Iris pigment epithelial cell (primary cell): ENCODE results near the gene CRB1.

Source experiments
- DNase-seq: peaks from one replicate; pipeline ENCODE4 v3.0.0-alpha.2; 2011; ENCODE audit warnings: low read depth

CRB1 gene

GRCh38 chr1:197303463-197303862 lies 35.4 kb downstream of the CRB1 start:
- DNase-seq = no peak

- no peak for DNase-seq
These were observed 36.7 kb downstream of the CRB1 start for GRCh38 chr1:197304638-197305200.

GRCh38 chr1:197305925-197306324 lies 37.9 kb downstream of the CRB1 start:
- no peak for DNase-seq

- no peak for DNase-seq
These were observed 38.5 kb downstream of the CRB1 start for GRCh38 chr1:197306381-197307062.

GRCh38 chr1:197307136-197307535 lies 39.1 kb downstream of the CRB1 start:
- no peak for DNase-seq

- DNase-seq = no peak
These were observed 39.5 kb downstream of the CRB1 start for GRCh38 chr1:197307551-197307950.

- DNase-seq = no peak
These were observed 43.0 kb downstream of the CRB1 start for GRCh38 chr1:197311081-197311480.

GRCh38 chr1:197312163-197312562 lies 44.1 kb downstream of the CRB1 start:
- DNase-seq = no peak

- no peak for DNase-seq
These were observed 45.7 kb downstream of the CRB1 start for GRCh38 chr1:197313713-197314112.

GRCh38 chr1:197314682-197315081 lies 46.6 kb downstream of the CRB1 start:
- DNase-seq = no peak

- no peak for DNase-seq
These were observed 51.6 kb downstream of the CRB1 start for GRCh38 chr1:197319631-197320030.

- no peak for DNase-seq
These were observed 53.0 kb downstream of the CRB1 start for GRCh38 chr1:197320991-197321531.

- no peak for DNase-seq
These were observed 53.8 kb downstream of the CRB1 start for GRCh38 chr1:197321811-197322210.

- peak; percentile 12 for DNase-seq
These were observed 59.8 kb downstream of the CRB1 start for GRCh38 chr1:197327776-197328364.

- no peak for DNase-seq
These were observed 62.2 kb downstream of the CRB1 start for GRCh38 chr1:197330213-197330612.

- DNase-seq = no peak
These were observed 63.5 kb downstream of the CRB1 start for GRCh38 chr1:197331565-197331964.

GRCh38 chr1:197333041-197333440 lies 65.0 kb downstream of the CRB1 start:
- no peak for DNase-seq

- no peak for DNase-seq
These were observed 68.5 kb downstream of the CRB1 start for GRCh38 chr1:197336571-197336970.

- DNase-seq = no peak
These were observed 71.3 kb downstream of the CRB1 start for GRCh38 chr1:197339106-197340060.

- DNase-seq = peak; percentile 11
These were observed 73.6 kb downstream of the CRB1 start for GRCh38 chr1:197341626-197342025.

- no peak for DNase-seq
These were observed 74.1 kb downstream of the CRB1 start for GRCh38 chr1:197342044-197342565.

GRCh38 chr1:197342669-197343068 lies 74.6 kb downstream of the CRB1 start:
- DNase-seq = no peak
